ENCODE measurements around the gene NLK. TPM values are rescaled to one million over a fixed set of nuclear protein-coding genes. Genes with fewer than 3 reads are reported as not detected.
A peak's percentile ranks its signal among the peaks of the same experiment; 100 is the strongest.

Gene NLK
- total RNA-seq, 1 experiment from 2014 or later, result 31.8 TPM

DNA sequence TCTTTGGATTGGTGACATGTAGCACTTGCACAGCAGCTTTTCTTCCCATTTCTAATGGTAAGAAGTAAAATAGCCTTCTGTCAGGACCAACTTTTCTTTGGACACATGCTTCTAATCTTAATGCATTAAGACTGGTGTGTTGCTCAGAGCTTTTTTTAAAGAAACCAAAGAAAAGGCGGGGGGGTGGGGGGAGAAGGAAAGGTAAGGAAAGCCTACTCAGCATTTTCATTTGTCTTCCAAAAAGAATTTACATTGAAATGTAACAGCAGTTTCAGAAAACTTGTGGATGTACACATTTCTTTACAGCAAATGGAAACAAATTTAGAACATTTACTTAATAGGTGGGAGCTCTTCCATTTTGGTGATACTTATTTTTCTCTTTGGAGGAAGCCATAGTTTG lies 49.6 kb downstream of the NLK start:
- H4K5ac ChIP-seq (ENCODE audit: insufficient read length, low read depth, low read length), result no peak overlapping the region
- H3K23ac ChIP-seq (ENCODE audit: insufficient read length, low read depth, low read length), result no peak overlapping the region
- peaks cover 11 to 24% (median 19%) of the 10 kb centered on the region in 3 experiments for H3K36me3 Mint-ChIP-seq (ENCODE audit: insufficient read depth in 1 of 3, low read depth in 3 of 3)
- no peaks in the 10 kb centered on the region for H3K23me2 ChIP-seq (ENCODE audit: insufficient read length, low read depth, low read length, poor library complexity, severe bottlenecking)
- H3K27ac Mint-ChIP-seq, result peak overlapping the region in 2 of 3 experiments; percentile 15 to 75; a peak in 3 of 7 replicates
- H3K4me1 ChIP-seq (ENCODE audit: insufficient read depth, low read length), result peaks cover 6% of the 10 kb centered on the region
- no peak overlapping the region for H2BK5ac ChIP-seq (ENCODE audit: insufficient read length, low read length)
- peaks cover 14 to 22% of the 10 kb centered on the region in 2 experiments for H3K9me3 Mint-ChIP-seq
- no peak overlapping the region for H3K4ac ChIP-seq (ENCODE audit: low read depth, low read length)
- H3K9me3 ChIP-seq (ENCODE audit: control insufficient read depth, low read depth, low read length), result no peaks in the 10 kb centered on the region
- H3K18ac ChIP-seq (ENCODE audit: insufficient read length, low read depth, low read length), result no peak overlapping the region
- no peak overlapping the region for H2AFZ ChIP-seq (ENCODE audit: low read length)
- H3K9ac ChIP-seq (ENCODE audit: extremely low read depth, insufficient read length, low read length), result no peak overlapping the region
- H2AK5ac ChIP-seq (ENCODE audit: insufficient read length, low read length), result no peak overlapping the region
- H2BK120ac ChIP-seq (ENCODE audit: low read depth, low read length, poor library complexity, severe bottlenecking), result no peak overlapping the region
- H3K27ac ChIP-seq (ENCODE audit: insufficient read length, low read depth, low read length), result peak overlapping the region; percentile 30
- H3K4me3 Mint-ChIP-seq, result no peak overlapping the region
- H2BK15ac ChIP-seq (ENCODE audit: low read depth, low read length), result no peak overlapping the region
- H2BK12ac ChIP-seq (ENCODE audit: insufficient read length, low read depth, low read length), result no peak overlapping the region
- H3K27me3 ChIP-seq (ENCODE audit: insufficient read depth, low read length), result no peaks in the 10 kb centered on the region
- TF ChIP-seq, protein P1, sequence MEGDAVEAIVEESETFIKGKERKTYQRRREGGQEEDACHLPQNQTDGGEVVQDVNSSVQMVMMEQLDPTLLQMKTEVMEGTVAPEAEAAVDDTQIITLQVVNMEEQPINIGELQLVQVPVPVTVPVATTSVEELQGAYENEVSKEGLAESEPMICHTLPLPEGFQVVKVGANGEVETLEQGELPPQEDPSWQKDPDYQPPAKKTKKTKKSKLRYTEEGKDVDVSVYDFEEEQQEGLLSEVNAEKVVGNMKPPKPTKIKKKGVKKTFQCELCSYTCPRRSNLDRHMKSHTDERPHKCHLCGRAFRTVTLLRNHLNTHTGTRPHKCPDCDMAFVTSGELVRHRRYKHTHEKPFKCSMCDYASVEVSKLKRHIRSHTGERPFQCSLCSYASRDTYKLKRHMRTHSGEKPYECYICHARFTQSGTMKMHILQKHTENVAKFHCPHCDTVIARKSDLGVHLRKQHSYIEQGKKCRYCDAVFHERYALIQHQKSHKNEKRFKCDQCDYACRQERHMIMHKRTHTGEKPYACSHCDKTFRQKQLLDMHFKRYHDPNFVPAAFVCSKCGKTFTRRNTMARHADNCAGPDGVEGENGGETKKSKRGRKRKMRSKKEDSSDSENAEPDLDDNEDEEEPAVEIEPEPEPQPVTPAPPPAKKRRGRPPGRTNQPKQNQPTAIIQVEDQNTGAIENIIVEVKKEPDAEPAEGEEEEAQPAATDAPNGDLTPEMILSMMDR (conservative IDR thresholded peaks at IDR 0.05), result no peak
- H2BK20ac ChIP-seq (ENCODE audit: low read depth, low read length, poor library complexity, severe bottlenecking), result no peak overlapping the region
- no peak overlapping the region for H3K14ac ChIP-seq (ENCODE audit: insufficient read depth, low read length)
- no peak overlapping the region for H3K56ac ChIP-seq (ENCODE audit: insufficient read length, low read depth, low read length)
- DNase-seq, result no peak
- no CpG with 5 or more reads among the region's 1 CpG for WGBS (ENCODE audit: extremely low coverage, insufficient read length, low lambda C conversion rate)
- H4K20me1 ChIP-seq (ENCODE audit: control insufficient read depth, insufficient read depth, insufficient read length), result no peaks in the 10 kb centered on the region
- H3K79me1 ChIP-seq (ENCODE audit: insufficient read depth, low read depth, low read length, poor library complexity, severe bottlenecking), result peaks cover 4% of the 10 kb centered on the region
- peaks cover 8% of the 10 kb centered on the region; the same call in 1 of the 2 replicates for H3K79me2 ChIP-seq (ENCODE audit: insufficient read depth, low read length)
- H3K27me3 Mint-ChIP-seq (ENCODE audit: low read depth), result no peaks in the 10 kb centered on the region
- no peak overlapping the region for H4K8ac ChIP-seq (replicated peaks; ENCODE audit: insufficient read length, low read depth, low read length)
- H3T11ph ChIP-seq (ENCODE audit: low read length), result no peak overlapping the region
- H3K4me1 Mint-ChIP-seq, result peaks cover 39 to 57% of the 10 kb centered on the region in 2 experiments
- no peak overlapping the region for H3K4me2 ChIP-seq (ENCODE audit: insufficient read depth, insufficient read length, low read length)
- no peak overlapping the region for H4K91ac ChIP-seq (ENCODE audit: insufficient read length, low read depth, low read length)

Measured in H9 (cell line).